Kidney (tissue), 14 donors: ENCODE data around the gene ACAD8. TPM values are rescaled to one million over a fixed set of nuclear protein-coding genes. Genes with fewer than 3 reads are reported as not detected.

ENCODE experiments used
- DNase-seq, 5 donors: peaks; one replicate each; pipeline ENCODE4 v3.0.0-alpha.2; 2013 to 2020
- FAIRE-seq: peaks from 2 replicates; lab custom pipeline; 2012; peaks lifted over from hg19 to GRCh38; lab: Jason Lieb, UNC
- H3K27ac ChIP-seq, 2 donors: one replicate each; pipeline ENCODE4 v1.7.0; 2013; ENCODE audit warnings: low read depth in 2 of 2, low read length in 2 of 2, inconsistent platforms in 1 of 2
- H3K27me3 ChIP-seq: one replicate; pipeline ENCODE4 v1.7.1; 2013; ENCODE audit warnings: low read length, inconsistent platforms; ENCODE audit not compliant: control insufficient read depth, insufficient read depth
- H3K36me3 ChIP-seq, 3 donors: one replicate each; pipeline versions ENCODE4 v1.7.0 to v1.7.1; 2013; ENCODE audit warnings: low read length in 3 of 3, control low read depth in 1 of 3, inconsistent platforms in 1 of 3; ENCODE audit not compliant: insufficient read depth in 3 of 3, control insufficient read depth in 2 of 3
- H3K4me1 ChIP-seq, 3 donors: one replicate each; pipeline versions ENCODE4 v1.7.0 to v1.7.1; 2013; ENCODE audit warnings: low read length in 3 of 3, inconsistent platforms in 1 of 3, low read depth in 1 of 3; ENCODE audit not compliant: control insufficient read depth in 2 of 3, insufficient read depth in 2 of 3
- H3K4me3 ChIP-seq, 3 donors: one replicate each; pipeline versions ENCODE4 v1.7.0 to v1.8.1; 2013; ENCODE audit warnings: low read length in 3 of 3, control low read depth in 1 of 3, inconsistent platforms in 1 of 3
- H3K9ac ChIP-seq, 3 donors: one replicate each; pipeline versions ENCODE4 v1.7.0 to v1.7.1; 2013; ENCODE audit warnings: low read length in 3 of 3, control low read depth in 1 of 3, inconsistent platforms in 1 of 3
- H3K9me3 ChIP-seq, 3 donors: one replicate each; pipeline versions ENCODE4 v1.7.0 to v1.7.1; 2013; ENCODE audit warnings: low read length in 3 of 3, control low read depth in 1 of 3, inconsistent platforms in 1 of 3; ENCODE audit not compliant: control insufficient read depth in 2 of 3, insufficient read depth in 1 of 3
- intact Hi-C: fragments of 100-400 bp; cut with DNase I; formaldehyde crosslinking; loops from one replicate; pipeline ENCODE4 v1.11.1; 2022
- polyA plus RNA-seq: library from polyadenylated mRNA; stranded (reverse); fragments of 350-450 nt; fragmentation: Illumina TruSeq; extraction: RNeasy Lipid Tissue Mini Kit (QIAGEN cat#74804); gene quantifications from one replicate; pipeline ENCODE4 v1.2.3, GENCODE V29; 2014; ENCODE audit warnings: low read depth, low replicate concordance; ENCODE audit not compliant: insufficient read depth
- total RNA-seq: library from RNA; stranded (reverse); fragmentation: NEBNext Ultra II Directional; extraction: Animal tissue kit (Norgen Biotek cat#: 25700); gene quantifications from one replicate; pipeline ENCODE4 v1.2.1, GENCODE V29; 2021
- TF ChIP-seq, protein P1 (sequence below): IDR thresholded peaks from 3 replicates; pipeline ENCODE4 v1.5.1; 2012; ENCODE audit warnings: mild to moderate bottlenecking, moderate library complexity, borderline replicate concordance; ENCODE audit not compliant: insufficient read depth; ENCODE audit errors: extremely low read depth
- donor health status: control.
- donor health status: control.
- donor health status: control.
- donor health status: control.
- donor health status: control.
- donor health status: DM: yes; HTN: yes; CAD: no.
- donor health status: Normal renal cell carcinoma (clear cell type).

The ACAD8 gene
- total and polyA plus RNA-seq, 2 donors from 2014 or later, result 28.1 to 42.1 TPM

DNA sequence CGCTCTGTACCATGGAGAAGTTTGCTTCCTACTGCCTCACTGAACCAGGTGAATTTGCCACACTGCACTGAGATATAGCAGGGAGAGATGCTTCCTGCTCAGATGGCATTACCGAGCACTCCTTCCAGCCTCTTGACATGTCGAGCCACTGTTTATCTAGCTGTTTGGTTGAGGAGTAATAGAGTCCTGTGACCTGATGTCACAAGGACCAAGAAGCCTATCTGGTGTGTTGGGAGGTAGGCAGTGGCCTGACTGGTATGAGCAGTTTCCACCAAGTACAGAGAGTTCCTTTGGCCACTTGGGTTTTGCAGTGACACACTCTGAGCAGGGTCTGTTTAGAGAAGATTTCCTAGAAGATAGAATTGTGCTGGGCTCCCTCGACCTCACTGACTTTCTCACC lies 5.2 kb downstream of the ACAD8 start:
- H3K9me3 ChIP-seq, result no peaks in the 10 kb centered on the region
- H3K4me1 ChIP-seq, result peaks cover 0 to 3% (median 0%) of the 10 kb centered on the region in 3 donors
- no peak for FAIRE-seq
- no peak overlapping the region for H3K4me3 ChIP-seq
- no peaks in the 10 kb centered on the region for H3K27me3 ChIP-seq
- TF ChIP-seq, protein P1, sequence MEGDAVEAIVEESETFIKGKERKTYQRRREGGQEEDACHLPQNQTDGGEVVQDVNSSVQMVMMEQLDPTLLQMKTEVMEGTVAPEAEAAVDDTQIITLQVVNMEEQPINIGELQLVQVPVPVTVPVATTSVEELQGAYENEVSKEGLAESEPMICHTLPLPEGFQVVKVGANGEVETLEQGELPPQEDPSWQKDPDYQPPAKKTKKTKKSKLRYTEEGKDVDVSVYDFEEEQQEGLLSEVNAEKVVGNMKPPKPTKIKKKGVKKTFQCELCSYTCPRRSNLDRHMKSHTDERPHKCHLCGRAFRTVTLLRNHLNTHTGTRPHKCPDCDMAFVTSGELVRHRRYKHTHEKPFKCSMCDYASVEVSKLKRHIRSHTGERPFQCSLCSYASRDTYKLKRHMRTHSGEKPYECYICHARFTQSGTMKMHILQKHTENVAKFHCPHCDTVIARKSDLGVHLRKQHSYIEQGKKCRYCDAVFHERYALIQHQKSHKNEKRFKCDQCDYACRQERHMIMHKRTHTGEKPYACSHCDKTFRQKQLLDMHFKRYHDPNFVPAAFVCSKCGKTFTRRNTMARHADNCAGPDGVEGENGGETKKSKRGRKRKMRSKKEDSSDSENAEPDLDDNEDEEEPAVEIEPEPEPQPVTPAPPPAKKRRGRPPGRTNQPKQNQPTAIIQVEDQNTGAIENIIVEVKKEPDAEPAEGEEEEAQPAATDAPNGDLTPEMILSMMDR, result no peak
- no peak overlapping the region for H3K27ac ChIP-seq
- intact Hi-C loops, result no loop called here
- H3K9ac ChIP-seq, result no peak overlapping the region
- DNase-seq, result no peak
- H3K36me3 ChIP-seq, result peaks cover 0 to 48% (median 28%) of the 10 kb centered on the region in 3 donors

DNA sequence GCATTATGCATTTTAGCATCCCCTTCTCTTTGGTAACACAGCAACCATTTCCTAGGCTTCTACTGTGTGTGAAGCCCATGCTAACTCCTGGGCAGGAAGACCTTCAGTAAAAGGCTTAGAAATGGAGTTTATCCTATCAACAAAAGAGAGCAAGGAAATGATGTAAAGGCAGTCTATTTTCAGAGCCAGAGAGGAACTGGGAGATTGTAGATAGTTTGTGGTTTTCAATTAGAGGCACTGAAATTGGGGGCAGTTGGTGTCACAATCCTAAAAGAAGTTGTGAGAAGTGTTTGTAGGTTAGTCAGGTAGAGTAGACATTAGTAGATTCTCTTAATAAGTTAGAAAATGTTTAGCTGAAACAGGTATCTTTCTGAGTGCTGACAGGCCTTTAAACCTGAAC lies 7.1 kb downstream of the ACAD8 start:
- TF ChIP-seq, protein P1, result no peak
- peaks cover 0 to 53% (median 33%) of the 10 kb centered on the region in 3 donors for H3K36me3 ChIP-seq
- H3K9ac ChIP-seq, result no peak overlapping the region
- H3K27ac ChIP-seq, result no peak overlapping the region
- H3K9me3 ChIP-seq, result no peaks in the 10 kb centered on the region
- intact Hi-C loops, result no loop called here
- H3K4me1 ChIP-seq, result peaks cover 0 to 2% (median 0%) of the 10 kb centered on the region in 3 donors
- no peak for DNase-seq
- H3K4me3 ChIP-seq, result no peak overlapping the region
- no peak for FAIRE-seq
- no peaks in the 10 kb centered on the region for H3K27me3 ChIP-seq

DNA sequence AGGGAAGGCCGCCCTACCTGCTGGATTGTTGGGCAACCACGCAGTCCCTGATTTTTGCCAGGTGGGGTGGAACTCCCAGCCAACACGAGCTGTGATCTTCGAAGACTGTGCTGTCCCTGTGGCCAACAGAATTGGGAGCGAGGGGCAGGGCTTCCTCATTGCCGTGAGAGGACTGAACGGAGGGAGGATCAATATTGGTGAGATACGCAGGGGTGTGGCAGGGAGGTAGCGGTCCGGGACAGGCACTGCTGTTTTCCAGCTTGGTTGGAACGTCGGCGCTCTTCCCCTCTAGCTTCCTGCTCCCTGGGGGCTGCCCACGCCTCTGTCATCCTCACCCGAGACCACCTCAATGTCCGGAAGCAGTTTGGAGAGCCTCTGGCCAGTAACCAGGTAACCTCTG lies 7.6 kb downstream of the ACAD8 start:
- FAIRE-seq (no peak), DNase-seq (no peak)
- Histone ChIP-seq H3K27me3 (no peaks in the 10 kb centered on the region), H3K36me3 (peaks cover 0 to 53% (median 33%) of the 10 kb centered on the region in 3 donors), H3K27ac (no peak overlapping the region), H3K4me3 (no peak overlapping the region), H3K9ac (no peak overlapping the region), H3K9me3 (no peaks in the 10 kb centered on the region), H3K4me1 (no peaks in the 10 kb centered on the region)
- intact Hi-C loops, result no loop called here
- TF ChIP-seq, protein P1, result no peak
